ENCODE data around the gene TPP1.
A peak's percentile ranks its signal among the peaks of the same experiment; 100 is the strongest.

- no peak for TF ChIP-seq CTCF (IDR thresholded peaks at IDR 0.05)
- TF ChIP-seq POLR2A (IDR thresholded peaks at IDR 0.05), result peak; percentile 49
Measured at GRCh38 chr11:6607190-6607795, 11.9 kb downstream of the TPP1 start.
